HL-60 (cell line): Measurements from ENCODE around the gene ECHDC1.

Source experiments
- DNase-seq, 2 experiments: peaks; one replicate each; pipeline ENCODE4 v3.0.0-alpha.2; 2010 to 2020; ENCODE audit warnings: low read depth in 1 of 2, low spot score in 1 of 2
- H3K27ac ChIP-seq: fragments of 250-450 bp; sonication (Bioruptor Pico); replicated peaks from 2 replicates; pipeline ENCODE4 v1.5.1; 2020; ENCODE audit warnings: mild to moderate bottlenecking, moderate library complexity
- H3K27me3 ChIP-seq: fragments of 250-450 bp; sonication (Bioruptor Pico); 2 replicates; pipeline ENCODE4 v1.5.1; 2021; ENCODE audit warnings: mild to moderate bottlenecking, moderate library complexity; ENCODE audit not compliant: insufficient read depth, poor library complexity, severe bottlenecking
- H3K4me3 ChIP-seq: replicated peaks from 2 replicates; pipeline ENCODE4 v1.5.1; 2011; ENCODE audit warnings: mild to moderate bottlenecking, control low read depth, low read length; ENCODE audit not compliant: insufficient read depth
- CTCF ChIP-seq: IDR thresholded peaks from one replicate; pipeline ENCODE4 v1.5.1; 2011; ENCODE audit warnings: low read length, control low read depth, inconsistent platforms; ENCODE audit not compliant: insufficient read depth
- GABPA ChIP-seq: IDR thresholded peaks from 2 replicates; pipeline ENCODE4 v1.6.1; 2012; ENCODE audit warnings: low read depth
- POLR2AphosphoS5 ChIP-seq: IDR thresholded peaks from 2 replicates; pipeline ENCODE4 v1.6.1; 2012; ENCODE audit warnings: low read depth
- REST ChIP-seq: IDR thresholded peaks from 2 replicates; pipeline ENCODE4 v1.6.1; 2012; ENCODE audit warnings: low read depth; ENCODE audit not compliant: insufficient replicate concordance
- SPI1 ChIP-seq: IDR thresholded peaks from 2 replicates; pipeline ENCODE4 v1.6.1; 2012; ENCODE audit warnings: low read depth, mild to moderate bottlenecking, borderline replicate concordance
- long read RNA-seq: library from polyadenylated mRNA; unstranded; transcript quantifications from one replicate; pipeline ENCODE4 v2.0.0, GENCODE V29; 2020

Gene ECHDC1
- long read RNA-seq, transcript ECHDC1-210 (6 exons, 2,341 nt) = major isoform, 88 of 300 reads
- long read RNA-seq, transcript ECHDC1-203 (5 exons, 1,354 nt) = minor isoform, 83 of 300 reads
- long read RNA-seq, transcript ECHDC1-204 (7 exons, 854 nt) = minor isoform, 6 of 300 reads
- long read RNA-seq, transcript ECHDC1-207 (7 exons, 1,009 nt) = minor isoform, 7 of 300 reads
- long read RNA-seq, partial matches to known transcripts = 58 of 300 reads
- long read RNA-seq, other reads (novel, unspliced or antisense) = 47 of 300 reads

GRCh38 chr6:127342946-127343808 lies at the start of gene ECHDC1:
Gene ECHDC1 (minus strand): TSS chr6:127343609. CDS start chr6:127331028, 12,581 bp downstream.
- H3K27ac ChIP-seq = peak within 1 kb of the TSS; percentile 91
- DNase-seq = peak; percentile 52 to 82
- H3K27me3 ChIP-seq = no peaks in the 10 kb centered on the region
- peak within 1 kb of the TSS; percentile 65 for H3K4me3 ChIP-seq
- TF ChIP-seq SPI1 (peak; percentile 11; the same call in 1 of the 2 replicates), REST (peak; percentile 70), POLR2AphosphoS5 (peak; percentile 91), CTCF (no peak), GABPA (peak; percentile 93)

- Histone ChIP-seq H3K4me3 (no peak overlapping the region), H3K27me3 (no peaks in the 10 kb centered on the region), H3K27ac (no peak overlapping the region)
- DNase-seq = no peak
- TF ChIP-seq REST (no peak), GABPA (no peak), POLR2AphosphoS5 (no peak), SPI1 (no peak)
Observed at GRCh38 chr6:127392301-127392700, 48.9 kb upstream of the ECHDC1 start.

GRCh38 chr6:127391094-127391953 lies 47.9 kb upstream of the ECHDC1 start:
- H3K27ac ChIP-seq = no peak overlapping the region
- H3K27me3 ChIP-seq = no peaks in the 10 kb centered on the region
- DNase-seq = no peak
- H3K4me3 ChIP-seq = no peak overlapping the region
- TF ChIP-seq GABPA (no peak), POLR2AphosphoS5 (no peak), SPI1 (no peak), REST (no peak), CTCF (no peak)
